ENCODE data around the gene DENND5B.

DENND5B gene

GRCh38 chr12:31366104-31366621, 224.8 kb downstream of the DENND5B start:
- DNase-seq = no peak

GRCh38 chr12:31363831-31364230, 227.1 kb downstream of the DENND5B start:
- no peak for DNase-seq

- no peak for DNase-seq
Measured at GRCh38 chr12:31363416-31363809, 227.5 kb downstream of the DENND5B start.

- DNase-seq = peak; percentile 56
Measured at GRCh38 chr12:31362759-31363415, 228.0 kb downstream of the DENND5B start.

GRCh38 chr12:31362115-31362758, 228.7 kb downstream of the DENND5B start:
- peak; percentile 64 for DNase-seq

- DNase-seq = no peak
Measured at GRCh38 chr12:31361730-31362114, 229.2 kb downstream of the DENND5B start.

- DNase-seq = no peak
Measured at GRCh38 chr12:31355747-31356107, 235.2 kb downstream of the DENND5B start.

- peak; percentile 69 for DNase-seq
Measured at GRCh38 chr12:31353750-31354708, 236.9 kb downstream of the DENND5B start.

- DNase-seq = no peak
Measured at GRCh38 chr12:31346267-31346666, 244.7 kb downstream of the DENND5B start.

- DNase-seq = no peak
Measured at GRCh38 chr12:31343139-31343538, 247.8 kb downstream of the DENND5B start.

GRCh38 chr12:31342286-31342685, 248.7 kb downstream of the DENND5B start:
- DNase-seq = peak; percentile 23

- DNase-seq = no peak
Measured at GRCh38 chr12:31339831-31340622, 250.9 kb downstream of the DENND5B start.

GRCh38 chr12:31337952-31338351, 253.0 kb downstream of the DENND5B start:
- DNase-seq = no peak

Data from NCI-H187 treated with DMSO at 0.1 percent for 48 hours (cell line).